SKM-1 (cell line): Measurements from ENCODE around the gene ERP27.
A peak's percentile ranks its signal among the peaks of the same experiment; 100 is the strongest.

Experiments
- DNase-seq: peaks from one replicate; lab custom pipeline; 2025; ENCODE audit not compliant: unreplicated experiment; lab: John Stamatoyannopoulos, UW

The ERP27 gene

DNA sequence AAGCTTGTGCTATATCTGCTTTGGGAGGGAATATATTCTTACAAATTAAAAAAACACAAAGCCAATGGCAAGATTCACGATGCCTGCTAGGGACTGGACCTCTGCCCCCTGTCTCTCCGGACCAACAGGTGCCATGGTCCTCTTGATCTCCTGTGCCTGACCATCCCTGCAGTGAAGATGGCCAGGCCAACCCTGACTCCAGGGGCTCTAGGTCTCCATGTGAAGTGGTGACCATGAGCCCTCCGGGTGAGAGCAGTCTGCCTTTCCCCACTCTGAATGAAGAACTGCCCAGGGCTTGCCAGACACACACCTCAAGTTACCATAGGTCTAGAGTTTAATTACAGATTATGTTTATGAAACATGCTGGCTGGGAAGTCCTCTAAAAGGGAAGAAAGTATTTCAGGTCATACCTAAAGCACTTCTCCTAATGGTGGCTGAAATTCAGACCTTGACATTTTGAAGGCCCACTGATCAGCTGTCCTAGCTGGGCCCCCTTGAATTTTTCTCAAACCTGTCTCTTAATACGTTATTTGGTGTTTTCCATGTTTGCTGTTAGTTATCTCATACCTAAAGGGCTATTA lies 21.7 kb upstream of the ERP27 start:
- DNase-seq: no peak

DNA sequence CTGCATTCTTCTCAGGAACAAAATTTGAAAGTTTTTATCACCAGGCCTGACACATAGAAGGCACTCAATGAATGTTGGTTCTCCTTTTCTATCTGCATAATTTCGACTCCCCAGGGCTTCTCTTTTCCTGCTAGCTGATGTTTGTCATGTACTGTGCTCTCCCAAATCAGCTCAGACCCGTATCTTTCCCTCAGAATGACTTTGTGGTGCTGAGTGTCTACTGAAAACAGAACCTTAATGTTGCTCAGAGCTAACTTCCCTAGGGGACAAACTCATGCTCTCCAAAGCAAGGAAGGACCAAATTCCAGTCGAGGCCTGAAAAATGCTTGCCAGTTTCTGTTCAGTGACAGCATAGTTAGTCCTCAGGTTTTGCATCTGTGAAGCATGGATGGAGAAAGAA lies 21.1 kb upstream of the ERP27 start:
- no peak for DNase-seq

- DNase-seq: no peak
Observed at GRCh38 chr12:14959126-14959440, 20.7 kb upstream of the ERP27 start.

DNA sequence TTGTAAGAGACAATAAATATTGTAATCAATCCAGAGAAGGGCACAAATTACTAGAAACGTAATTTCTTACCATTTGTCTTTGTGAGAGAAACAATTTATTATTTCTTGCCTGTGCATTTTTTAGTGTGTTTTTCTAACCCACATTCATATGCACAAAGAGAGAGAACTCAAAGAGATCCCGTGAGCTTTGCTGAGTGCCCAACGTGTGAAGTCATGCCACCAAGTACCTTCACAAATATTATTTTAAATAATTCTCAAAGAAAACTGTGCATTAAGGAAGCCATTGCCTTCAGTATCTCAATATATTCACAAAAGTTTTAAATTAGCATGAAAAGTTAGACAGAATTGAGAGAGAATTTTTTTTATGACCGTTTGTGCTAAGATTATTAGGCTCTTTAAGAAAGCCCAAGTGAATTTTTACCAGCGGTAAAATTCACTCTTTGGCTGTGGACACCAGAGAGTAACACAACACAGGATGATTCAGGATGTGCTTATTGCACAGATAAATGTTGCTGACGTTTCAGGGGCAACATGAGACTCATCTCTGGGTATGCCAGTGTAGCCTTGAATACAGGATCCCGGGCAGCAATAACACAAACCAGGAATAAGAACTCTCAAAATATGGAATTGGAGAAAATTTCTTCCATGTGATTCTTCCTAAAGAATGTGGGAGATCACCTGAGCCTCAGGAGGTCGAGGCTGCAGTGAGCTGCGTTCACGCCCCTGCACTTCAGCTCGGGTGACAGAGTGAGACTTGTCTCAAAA lies 20.2 kb upstream of the ERP27 start:
- DNase-seq: no peak

DNA sequence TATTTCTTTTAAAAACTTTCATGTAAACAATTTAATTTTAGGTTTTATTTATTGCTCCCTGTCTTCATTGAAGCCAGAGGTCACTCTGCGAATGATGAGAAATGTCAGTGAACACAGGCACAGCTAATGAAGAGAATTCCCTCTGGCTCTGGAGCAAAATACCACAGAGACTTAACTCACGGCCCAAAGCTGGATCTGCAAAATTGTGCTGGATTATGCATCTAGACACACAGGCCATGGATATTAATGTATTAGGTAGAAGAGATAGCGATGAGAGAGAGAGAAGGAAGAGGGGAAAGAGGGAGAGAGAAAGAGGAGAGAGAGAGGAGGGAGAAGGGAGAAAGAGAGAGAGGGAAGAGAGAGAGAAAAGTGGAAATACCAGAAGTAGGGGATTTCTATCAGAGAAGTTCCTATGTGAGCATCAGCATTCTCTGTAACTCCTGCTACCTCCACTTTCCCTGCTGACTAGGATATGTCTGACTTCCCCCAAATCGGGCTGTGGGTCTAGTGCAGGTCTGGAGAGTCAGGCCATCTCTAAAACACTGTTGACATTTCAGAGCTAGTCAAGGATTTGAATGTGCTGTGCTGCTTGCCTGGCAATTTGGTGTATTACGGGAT lies 19.3 kb upstream of the ERP27 start:
- no peak for DNase-seq

DNA sequence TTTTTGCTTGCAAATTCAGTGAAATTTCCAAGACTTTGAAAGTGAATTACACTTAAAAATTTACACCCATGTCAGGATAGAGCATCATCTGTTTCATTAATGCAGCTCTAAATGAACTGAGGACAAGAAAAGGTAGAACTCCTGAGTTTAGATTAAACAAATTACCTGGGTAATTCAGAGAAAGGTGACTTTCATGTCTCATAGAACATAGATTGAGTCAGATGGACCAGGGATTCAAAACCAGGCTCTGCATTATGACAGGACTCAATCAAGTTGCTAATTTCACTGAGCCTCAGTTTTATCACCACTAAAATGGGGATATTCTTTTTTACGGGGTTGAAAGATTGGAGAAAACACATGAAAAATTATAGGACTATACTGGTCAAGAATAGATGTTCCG lies 18.6 kb upstream of the ERP27 start:
- no peak for DNase-seq

DNA sequence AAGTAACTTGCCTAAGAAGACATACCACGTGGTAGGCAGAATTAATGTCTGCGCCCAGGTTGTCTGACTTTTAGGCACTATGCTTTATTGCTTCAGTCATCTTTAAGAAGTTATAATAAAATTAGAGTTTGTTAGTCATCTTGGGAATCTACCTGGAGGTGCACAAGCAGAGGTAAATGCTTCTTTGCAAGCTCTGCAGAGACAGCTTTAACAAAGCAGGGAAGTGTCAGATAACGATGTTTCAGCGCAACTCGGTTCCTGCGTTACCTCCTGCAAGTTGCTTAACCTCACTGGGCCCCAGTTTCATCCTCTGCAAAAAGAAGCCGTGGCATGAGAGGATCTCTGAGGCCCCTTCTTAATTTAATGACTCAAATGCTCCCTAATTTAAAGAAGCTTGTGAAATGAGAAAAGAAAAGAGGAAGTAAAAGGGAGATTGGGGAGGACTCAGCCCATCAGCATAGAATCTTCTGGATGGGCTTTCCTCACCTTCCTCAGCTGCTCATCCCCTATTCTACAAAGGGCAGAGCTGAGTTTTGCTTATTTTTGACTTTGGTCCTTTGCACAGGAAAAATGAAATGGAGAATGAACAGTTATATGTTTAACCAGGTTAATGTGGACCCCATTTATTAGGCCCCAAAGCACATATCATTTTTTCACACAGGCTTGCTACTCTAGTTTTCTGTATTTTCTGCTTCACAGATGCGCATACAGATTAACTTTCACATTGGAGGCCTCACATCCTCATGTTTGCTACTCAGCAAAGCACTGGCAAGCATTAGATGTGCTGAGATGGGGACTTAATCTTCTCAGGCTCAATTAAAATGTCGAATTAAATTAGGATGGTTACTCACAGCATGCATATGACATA lies 17.9 kb upstream of the ERP27 start:
- DNase-seq: peak; percentile 64

GRCh38 chr12:14954269-14954668 lies 15.9 kb upstream of the ERP27 start:
- no peak for DNase-seq

DNA sequence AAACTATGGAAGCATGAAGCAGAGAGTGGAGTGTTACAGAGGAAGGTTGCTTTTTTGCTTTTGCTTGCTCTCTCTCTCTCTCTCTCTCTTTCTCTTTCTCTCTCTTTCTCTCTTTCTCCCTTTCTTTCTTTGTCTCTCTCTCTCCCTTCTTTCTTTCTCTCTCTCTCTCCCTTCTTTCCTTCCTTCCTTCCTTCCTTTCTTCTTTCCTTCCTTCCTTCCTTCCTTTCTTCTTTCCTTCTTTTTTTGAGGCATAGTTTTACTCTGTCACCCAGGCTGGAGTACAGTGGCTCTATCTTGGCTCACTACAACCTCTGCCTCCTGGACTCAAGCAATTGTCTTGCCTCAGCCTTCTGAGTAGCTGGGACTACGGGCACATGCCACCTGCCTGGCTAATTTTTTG lies 15.4 kb upstream of the ERP27 start:
- no peak for DNase-seq

- DNase-seq: peak; percentile 19
Observed at GRCh38 chr12:14952299-14952921, 14.1 kb upstream of the ERP27 start.

DNA sequence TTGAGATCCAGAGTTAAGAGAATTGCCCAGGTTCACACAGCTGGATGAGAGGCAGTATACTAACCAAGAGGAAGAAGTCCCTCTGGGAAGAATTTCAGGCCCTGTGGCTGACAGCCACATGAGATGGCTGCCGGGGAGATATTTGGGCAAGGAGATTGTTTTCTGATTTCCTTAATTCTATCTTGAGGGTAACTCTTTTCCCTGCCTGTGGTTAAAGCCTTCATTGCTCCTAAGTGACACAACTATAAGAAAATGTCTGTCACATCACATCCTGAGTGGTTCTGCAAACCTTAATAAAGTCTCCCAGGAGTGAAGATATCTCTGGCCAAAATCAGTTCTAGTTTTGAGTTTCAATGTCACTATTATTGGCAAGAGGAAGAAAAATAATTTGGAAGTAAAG lies 13.5 kb upstream of the ERP27 start:
- no peak for DNase-seq

GRCh38 chr12:14950982-14951746 lies 12.8 kb upstream of the ERP27 start:
- no peak for DNase-seq

DNA sequence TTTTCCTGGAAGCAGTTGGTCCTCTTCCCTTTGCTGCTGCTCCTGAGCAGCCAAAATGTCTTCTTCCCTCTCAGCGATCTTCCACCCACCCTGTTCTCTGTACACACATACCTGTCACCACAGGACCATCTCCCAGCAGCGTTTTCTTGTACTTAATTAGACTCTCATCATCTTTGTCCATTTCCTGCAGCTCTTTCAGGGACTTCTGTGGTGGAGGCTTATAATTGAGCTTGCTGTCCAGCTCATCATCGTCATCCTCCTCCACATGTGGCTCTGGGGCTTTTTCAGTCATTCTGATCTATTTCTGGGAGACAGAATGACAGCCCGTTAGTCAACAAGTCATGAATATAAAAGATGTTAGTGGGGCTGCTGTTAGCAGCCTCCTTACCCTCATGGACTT lies 12.1 kb upstream of the ERP27 start:
- no peak for DNase-seq

GRCh38 chr12:14949631-14950030 lies 11.3 kb upstream of the ERP27 start:
- DNase-seq: no peak

- peak; percentile 43 for DNase-seq
Observed at GRCh38 chr12:14948672-14949071, 10.3 kb upstream of the ERP27 start.

GRCh38 chr12:14946861-14947260 lies 8.5 kb upstream of the ERP27 start:
- DNase-seq: no peak

DNA sequence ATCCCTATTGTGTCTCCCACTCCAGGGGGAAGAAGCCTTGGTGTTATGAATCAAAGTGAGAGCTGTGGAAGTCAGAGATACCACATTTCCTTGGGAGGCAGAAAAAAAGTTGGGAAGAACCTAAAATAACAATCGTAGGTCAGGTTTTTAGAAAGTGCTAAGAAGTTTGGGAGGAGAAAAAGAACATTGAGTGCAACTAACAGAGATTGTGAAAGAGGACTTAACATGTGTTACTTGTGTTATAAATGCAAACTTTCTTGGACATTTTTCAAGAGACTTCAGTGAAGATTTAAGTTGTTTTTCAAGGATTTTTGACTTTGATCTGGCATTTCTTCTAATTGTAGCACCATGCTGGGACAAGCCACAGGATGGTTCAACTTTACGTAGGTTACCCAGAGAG lies 7.8 kb upstream of the ERP27 start:
- no peak for DNase-seq

GRCh38 chr12:14942196-14942931 lies 4.0 kb upstream of the ERP27 start:
- no peak for DNase-seq

DNA sequence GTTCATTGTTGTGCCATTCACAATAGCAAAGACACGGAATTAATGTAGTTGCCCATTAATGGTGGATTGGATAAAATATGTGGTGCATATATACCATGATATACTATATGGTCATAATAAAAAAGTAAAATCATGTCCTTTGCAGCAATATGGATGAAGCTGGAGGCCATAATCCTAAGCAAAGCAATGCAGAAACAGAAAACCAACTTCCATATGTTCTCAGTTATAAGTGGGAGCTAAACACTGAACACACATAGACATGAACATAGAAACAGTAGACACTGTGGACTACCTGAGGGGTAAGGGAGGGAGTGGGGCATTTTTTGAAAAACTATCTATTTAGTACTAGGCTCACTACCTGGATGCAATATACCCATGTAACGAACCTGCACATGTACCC lies 3.0 kb upstream of the ERP27 start:
- no peak for DNase-seq

- no peak for DNase-seq
Observed at GRCh38 chr12:14937689-14938088, 648 bp downstream of the ERP27 start.
